ENCODE measurements around the gene HDGF. TPM values are rescaled to one million over a fixed set of nuclear protein-coding genes. Genes with fewer than 3 reads are reported as not detected.

HDGF gene
- total and polyA plus RNA-seq, 2 of the 8 experiments (the other 6 are each of a cell fraction or from before 2014, with no cell fraction given) = 145 to 391 TPM

DNA sequence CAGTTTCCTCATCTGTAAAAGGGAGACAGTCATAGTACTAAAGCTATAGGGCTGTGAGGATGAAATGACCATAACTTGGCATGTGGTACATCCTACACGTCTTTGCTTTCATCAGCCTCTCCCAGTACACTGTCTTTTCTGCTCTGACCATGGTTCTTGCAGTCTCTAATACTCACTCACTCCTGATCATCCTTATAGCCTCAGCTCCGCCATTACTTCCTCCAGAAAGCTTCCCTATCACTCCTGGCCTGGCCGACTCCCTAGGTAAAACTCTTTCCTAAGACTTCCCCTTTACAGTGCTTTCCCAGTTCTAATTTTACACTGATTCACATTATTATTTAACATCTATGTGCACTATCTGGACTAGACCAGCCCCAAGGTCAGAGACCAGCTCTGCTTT lies 5.6 kb downstream of the HDGF start (continued):
- TF ChIP-seq CHD7 (IDR thresholded peaks at IDR 0.05; ENCODE audit: insufficient replicate concordance, low read length) (no peak), TBP (IDR thresholded peaks at IDR 0.05; ENCODE audit: low read depth, low read length) (no peak), NANOG (IDR thresholded peaks at IDR 0.05; ENCODE audit: insufficient read depth, low read depth, low read length, poor library complexity, severe bottlenecking) (no peak), CEBPB (IDR thresholded peaks at IDR 0.05; ENCODE audit: low read depth, low read length) (no peak), ATF3 (IDR thresholded peaks at IDR 0.05; ENCODE audit: insufficient read depth, low read depth, low read length) (no peak)

Measured in H1 (cell line).